RWPE2 (cell line): ENCODE measurements around the gene PPP1R7.
A peak's percentile ranks its signal among the peaks of the same experiment; 100 is the strongest.

Experiments
- ATAC-seq: fragments of 200-7000 bp; cut with Tn5 transposase; 3 replicates; pipeline ENCODE4 v1.9.1; 2021; ENCODE audit warnings: low read depth
- DNase-seq: peaks from one replicate; pipeline ENCODE4 v3.0.0-alpha.2; 2020; ENCODE audit warnings: low spot score
- H3K27ac ChIP-seq: fragments of 450-650 bp; 2 replicates; pipeline ENCODE4 v1.5.1; 2017; ENCODE audit warnings: mild to moderate bottlenecking; ENCODE audit not compliant: poor library complexity, severe bottlenecking
- H3K27me3 ChIP-seq: fragments of 250-450 bp; sonication (Bioruptor Pico); 2 replicates; pipeline ENCODE4 v1.5.1; 2021; ENCODE audit warnings: mild to moderate bottlenecking, moderate library complexity; ENCODE audit not compliant: insufficient read depth, poor library complexity, severe bottlenecking
- H3K36me3 ChIP-seq: fragments of 250-450 bp; sonication (Bioruptor Pico); 2 replicates; pipeline ENCODE4 v1.5.1; 2020; ENCODE audit warnings: low read depth, mild to moderate bottlenecking, moderate library complexity
- H3K4me1 ChIP-seq: fragments of 250-450 bp; sonication (Bioruptor Pico); 2 replicates; pipeline ENCODE4 v1.5.1; 2021; ENCODE audit warnings: mild to moderate bottlenecking, moderate library complexity; ENCODE audit not compliant: insufficient read depth, poor library complexity, severe bottlenecking
- H3K4me3 ChIP-seq: fragments of 250-450 bp; sonication (Bioruptor Pico); 2 replicates; pipeline ENCODE4 v1.5.1; 2021; ENCODE audit warnings: mild to moderate bottlenecking, moderate library complexity; ENCODE audit not compliant: severe bottlenecking
- H3K9me3 ChIP-seq: fragments of 250-450 bp; sonication (Bioruptor Pico); 2 replicates; pipeline ENCODE4 v1.5.1; 2021; ENCODE audit warnings: mild to moderate bottlenecking, moderate library complexity; ENCODE audit not compliant: severe bottlenecking
- TF ChIP-seq, protein P1 (sequence below): fragments of 450-650 bp; IDR thresholded peaks from one replicate; pipeline ENCODE4 v1.5.1; 2017; ENCODE audit warnings: mild to moderate bottlenecking, moderate library complexity; ENCODE audit not compliant: poor library complexity, severe bottlenecking

Gene PPP1R7

DNA sequence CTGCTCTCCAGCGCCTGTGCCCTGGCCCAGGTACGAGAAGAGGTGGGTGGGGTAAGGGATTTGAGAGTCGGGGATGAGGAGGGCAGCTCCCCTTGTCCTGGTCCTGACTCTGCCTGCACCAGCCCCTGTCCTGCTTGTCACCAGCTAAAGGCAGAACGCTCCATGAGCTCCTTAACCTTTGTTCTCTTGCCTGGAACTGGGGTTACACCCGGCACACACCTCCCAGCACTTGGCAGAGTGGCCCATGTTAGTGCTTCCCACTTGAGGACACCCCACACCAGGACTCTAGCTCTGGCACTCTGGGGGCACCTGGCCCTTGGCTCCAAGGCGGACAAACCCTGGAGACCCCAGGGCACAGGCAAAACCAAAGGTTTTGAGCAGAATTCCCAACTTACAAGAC, 57.4 kb downstream of the PPP1R7 start:
- TF ChIP-seq, protein P1, sequence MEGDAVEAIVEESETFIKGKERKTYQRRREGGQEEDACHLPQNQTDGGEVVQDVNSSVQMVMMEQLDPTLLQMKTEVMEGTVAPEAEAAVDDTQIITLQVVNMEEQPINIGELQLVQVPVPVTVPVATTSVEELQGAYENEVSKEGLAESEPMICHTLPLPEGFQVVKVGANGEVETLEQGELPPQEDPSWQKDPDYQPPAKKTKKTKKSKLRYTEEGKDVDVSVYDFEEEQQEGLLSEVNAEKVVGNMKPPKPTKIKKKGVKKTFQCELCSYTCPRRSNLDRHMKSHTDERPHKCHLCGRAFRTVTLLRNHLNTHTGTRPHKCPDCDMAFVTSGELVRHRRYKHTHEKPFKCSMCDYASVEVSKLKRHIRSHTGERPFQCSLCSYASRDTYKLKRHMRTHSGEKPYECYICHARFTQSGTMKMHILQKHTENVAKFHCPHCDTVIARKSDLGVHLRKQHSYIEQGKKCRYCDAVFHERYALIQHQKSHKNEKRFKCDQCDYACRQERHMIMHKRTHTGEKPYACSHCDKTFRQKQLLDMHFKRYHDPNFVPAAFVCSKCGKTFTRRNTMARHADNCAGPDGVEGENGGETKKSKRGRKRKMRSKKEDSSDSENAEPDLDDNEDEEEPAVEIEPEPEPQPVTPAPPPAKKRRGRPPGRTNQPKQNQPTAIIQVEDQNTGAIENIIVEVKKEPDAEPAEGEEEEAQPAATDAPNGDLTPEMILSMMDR: no peak
- Histone ChIP-seq H3K36me3 (no peaks in the 10 kb centered on the region), H3K27me3 (no peaks in the 10 kb centered on the region), H3K4me3 (no peak overlapping the region), H3K9me3 (no peaks in the 10 kb centered on the region), H3K4me1 (no peaks in the 10 kb centered on the region), H3K27ac (no peak overlapping the region)
- DNase-seq: no peak
- 0 out of 3 replicates have a peak, but pooled peaks have one; percentile 13 for ATAC-seq

DNA sequence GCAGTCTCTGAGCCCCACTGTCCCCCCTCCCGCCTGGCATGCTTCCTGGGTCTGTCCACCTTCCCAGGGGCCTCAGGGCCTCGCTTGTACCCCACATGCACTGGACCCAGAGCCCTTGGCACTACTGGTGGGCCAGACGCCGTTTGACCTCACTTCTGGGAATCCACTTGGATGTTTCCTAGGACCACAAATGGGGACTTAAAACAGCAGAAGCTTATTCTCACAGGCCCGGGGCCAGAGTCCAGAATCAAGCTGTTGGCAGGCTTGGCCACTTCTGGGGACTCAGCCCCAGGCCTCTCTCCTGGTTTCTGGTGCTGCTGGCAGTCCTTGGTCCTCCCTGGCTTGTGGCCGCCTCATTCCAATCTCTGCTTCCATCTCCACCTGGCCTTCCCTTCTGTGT, 57.8 kb downstream of the PPP1R7 start:
- no peak for DNase-seq

DNA sequence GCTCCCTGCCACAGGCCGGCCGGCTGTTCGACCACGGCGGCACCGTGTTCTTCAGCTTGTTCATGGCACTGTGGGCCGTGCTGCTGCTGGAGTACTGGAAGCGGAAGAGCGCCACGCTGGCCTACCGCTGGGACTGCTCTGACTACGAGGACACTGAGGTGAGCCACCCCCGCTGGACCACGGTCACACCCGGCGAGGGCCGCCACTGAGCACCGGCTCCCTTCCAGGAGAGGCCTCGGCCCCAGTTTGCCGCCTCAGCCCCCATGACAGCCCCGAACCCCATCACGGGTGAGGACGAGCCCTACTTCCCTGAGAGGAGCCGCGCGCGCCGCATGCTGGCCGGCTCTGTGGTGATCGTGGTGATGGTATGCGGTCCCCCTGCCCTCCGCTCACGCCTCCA, 59.0 kb downstream of the PPP1R7 start:
- Histone ChIP-seq H3K36me3 (no peaks in the 10 kb centered on the region), H3K27me3 (no peaks in the 10 kb centered on the region), H3K27ac (no peak overlapping the region), H3K4me3 (no peak overlapping the region), H3K4me1 (no peaks in the 10 kb centered on the region), H3K9me3 (no peaks in the 10 kb centered on the region)
- ATAC-seq (no peak), DNase-seq (no peak)
- TF ChIP-seq, protein P1: no peak

More for the DNA sequence above, 57.8 kb downstream of the PPP1R7 start:
- no peak overlapping the region for H3K27ac ChIP-seq
- no peak overlapping the region for H3K4me3 ChIP-seq
- H3K27me3 ChIP-seq: no peaks in the 10 kb centered on the region
- no peak for ATAC-seq
- H3K4me1 ChIP-seq: no peaks in the 10 kb centered on the region
- TF ChIP-seq, protein P1: no peak
- no peaks in the 10 kb centered on the region for H3K36me3 ChIP-seq
- no peaks in the 10 kb centered on the region for H3K9me3 ChIP-seq

DNA sequence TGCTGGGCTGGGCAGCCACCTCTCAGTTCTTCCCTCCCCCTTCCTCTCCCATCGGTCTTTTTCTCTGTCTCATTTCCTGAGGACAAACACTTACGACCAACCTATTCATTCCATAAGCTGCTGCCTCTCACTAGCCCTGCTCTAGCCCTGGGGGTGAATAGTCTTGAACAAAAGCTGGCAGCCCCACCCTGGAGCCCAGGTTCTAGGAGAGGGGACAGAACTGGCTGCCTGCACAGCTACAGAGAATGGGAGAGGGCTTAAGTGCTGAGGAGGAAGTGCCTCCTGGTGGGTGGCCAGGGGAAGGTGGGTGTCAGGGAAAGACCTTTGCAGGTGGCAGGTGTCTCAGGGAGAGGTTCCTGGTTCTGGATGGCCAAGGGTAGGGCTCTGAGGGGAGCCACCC, 61.0 kb downstream of the PPP1R7 start:
- Histone ChIP-seq H3K36me3 (no peaks in the 10 kb centered on the region), H3K9me3 (no peaks in the 10 kb centered on the region), H3K27me3 (no peaks in the 10 kb centered on the region), H3K27ac (no peak overlapping the region), H3K4me1 (no peaks in the 10 kb centered on the region), H3K4me3 (no peak overlapping the region)
- ATAC-seq (peak; percentile 26), DNase-seq (no peak)
- TF ChIP-seq, protein P1: no peak

DNA sequence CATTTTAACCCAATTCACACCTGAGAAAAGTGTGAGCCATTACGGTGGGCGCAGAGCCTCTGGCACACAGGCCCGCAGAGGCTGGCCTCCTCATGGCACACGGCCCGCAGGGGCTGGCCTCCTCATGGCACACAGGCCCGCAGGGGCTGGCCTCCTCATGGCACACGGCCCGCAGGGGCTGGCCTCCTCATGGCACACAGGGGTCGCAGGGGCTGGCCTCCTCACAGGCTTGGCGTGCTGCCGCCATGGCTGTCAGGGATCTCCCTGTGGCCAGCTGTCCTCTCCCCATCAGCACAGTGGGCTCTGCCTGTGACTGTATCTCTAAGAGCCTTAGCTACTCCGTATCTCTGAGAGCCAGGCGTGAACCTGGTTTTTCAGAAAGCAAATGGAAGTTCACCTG, 62.8 kb downstream of the PPP1R7 start:
- H3K36me3 ChIP-seq: no peaks in the 10 kb centered on the region
- TF ChIP-seq, protein P1: no peak
- no peak overlapping the region for H3K27ac ChIP-seq
- no peak overlapping the region for H3K4me3 ChIP-seq
- H3K4me1 ChIP-seq: no peaks in the 10 kb centered on the region
- H3K27me3 ChIP-seq: no peaks in the 10 kb centered on the region
- DNase-seq (no peak), ATAC-seq (no peak)
- no peaks in the 10 kb centered on the region for H3K9me3 ChIP-seq
